Thyroid gland (tissue), 4 donors: ENCODE data around the gene NPPA.

Experiments used
- CTCF ChIP-seq, 6 experiments: fragments of 200-600 bp in 3 of 6; fragments of 450-650 bp in 3 of 6; sonication (generic) in 3 of 6; IDR thresholded peaks; one replicate each; pipeline ENCODE4 v1.5.1; 2016 to 2019; ENCODE audit warnings: antibody characterized with exemption in 6 of 6, mild to moderate bottlenecking in 2 of 6, inconsistent platforms in 1 of 6, moderate library complexity in 1 of 6
- POLR2A ChIP-seq, 2 donors: fragments of 450-650 bp; IDR thresholded peaks; one replicate each; pipeline ENCODE4 v1.6.1; 2017; ENCODE audit warnings: antibody characterized with exemption in 2 of 2, mild to moderate bottlenecking in 2 of 2, moderate library complexity in 1 of 2

GRCh38 chr1:11800391-11800755, 47.2 kb downstream of the NPPA start:
- no peak for TF ChIP-seq CTCF (IDR thresholded peaks at IDR 0.05)
- no peak for TF ChIP-seq POLR2A (IDR thresholded peaks at IDR 0.05)
